ENCODE results near the gene MMP12.

DNA sequence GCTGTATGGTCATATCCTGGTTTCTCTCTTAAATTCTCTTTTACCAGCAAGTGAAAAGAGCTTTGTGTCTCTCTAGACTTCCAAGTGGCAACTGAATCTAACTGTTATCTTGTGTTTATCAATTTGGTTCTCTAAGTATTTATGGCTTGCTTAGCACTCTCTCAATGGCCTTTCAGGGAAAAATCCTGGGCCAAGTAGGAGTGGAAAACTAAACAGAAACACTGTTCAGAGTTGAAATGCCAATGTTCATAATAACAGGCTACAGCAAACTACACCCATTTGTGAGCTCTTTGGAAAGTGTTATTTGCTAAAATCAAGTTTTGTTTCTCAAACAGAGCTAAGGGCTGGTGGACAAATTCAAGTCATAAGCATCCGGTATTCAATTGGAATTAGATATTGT is 10.1 kb downstream of the MMP12 start:
- TF ChIP-seq POLR2A (IDR thresholded peaks at IDR 0.05; ENCODE audit: low read depth, low read length) (no peak), SPI1 (IDR thresholded peaks at IDR 0.05; ENCODE audit: low read depth, low read length) (no peak), POLR2AphosphoS5 (IDR thresholded peaks at IDR 0.05; ENCODE audit: low read depth, low read length) (no peak), POU2F2 (IDR thresholded peaks at IDR 0.05; ENCODE audit: low read depth, low read length) (no peak)
